ENCODE results near the gene GUCD1.

The GUCD1 gene

DNA sequence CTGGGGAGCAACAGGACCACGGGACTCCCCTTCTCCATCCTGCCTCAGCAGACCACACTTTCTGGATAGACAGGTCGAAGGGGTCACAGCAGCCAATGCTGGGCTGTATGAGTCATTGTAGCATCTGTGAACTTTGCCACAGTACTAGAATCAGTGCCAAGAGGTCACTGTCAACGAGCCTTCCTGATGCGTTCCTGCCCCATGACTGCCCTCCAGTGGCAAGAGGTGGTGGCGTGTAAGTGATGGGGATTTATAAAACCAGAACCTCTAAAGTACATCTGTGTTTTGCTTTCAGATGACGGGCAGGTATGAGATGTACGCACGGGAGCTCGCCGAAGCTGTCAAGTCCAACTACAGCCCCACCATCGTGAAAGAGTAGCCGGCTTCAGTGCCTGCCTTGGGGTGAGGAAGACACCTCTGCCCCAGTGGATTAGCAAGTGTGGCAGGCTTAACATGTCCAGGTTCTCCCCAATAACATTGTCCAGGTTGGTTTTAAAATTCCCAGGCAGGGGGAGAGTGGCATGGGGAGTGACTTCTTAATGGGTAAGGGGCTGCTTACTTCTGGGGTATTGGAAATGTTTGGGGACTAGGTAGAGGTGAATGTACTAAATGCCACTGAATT, 29.4 kb downstream of the GUCD1 start:
- DNase-seq, result peak; percentile 58

DNA sequence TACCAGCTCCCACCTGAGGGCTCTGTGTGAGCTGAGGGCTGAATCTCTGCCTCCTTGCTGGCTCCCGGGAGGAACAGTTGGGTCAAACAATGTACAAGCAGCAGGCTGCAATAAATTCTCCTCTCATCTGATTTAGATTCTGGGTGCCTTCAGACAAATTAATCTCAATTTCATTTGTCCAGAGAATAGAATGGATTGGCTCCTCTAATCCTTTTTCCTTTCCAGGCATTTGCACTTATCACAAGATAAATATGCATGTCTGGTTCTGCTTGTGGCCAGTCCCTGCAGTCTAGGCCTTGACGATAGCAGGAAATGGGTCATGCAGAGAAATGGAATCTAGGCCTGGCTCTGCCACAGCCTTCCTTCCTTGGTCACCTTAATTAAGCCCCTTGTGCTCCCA, 31.1 kb downstream of the GUCD1 start:
- peak; percentile 64 for DNase-seq

DNA sequence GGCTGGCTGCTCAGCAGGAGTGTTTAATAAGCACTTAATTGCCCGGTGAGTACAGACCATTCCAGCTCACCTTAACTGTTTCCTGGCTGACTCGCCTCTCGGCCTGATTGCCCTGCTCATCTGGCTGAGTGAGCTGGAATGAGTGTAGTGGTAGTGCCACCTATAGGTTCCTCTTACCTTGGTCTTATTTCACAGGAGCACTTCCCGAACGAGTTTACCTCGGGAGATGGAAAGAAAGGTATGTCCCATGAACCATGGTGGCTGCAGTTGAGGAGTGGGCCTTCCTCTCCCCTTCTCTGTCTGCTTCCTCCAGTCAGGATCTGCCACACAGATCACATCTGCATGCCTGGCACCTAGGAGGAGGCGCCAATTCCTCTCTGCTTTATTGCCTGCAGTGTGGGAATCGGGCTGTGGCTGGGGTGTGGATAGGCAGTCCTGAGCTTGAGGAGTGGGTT, 33.1 kb downstream of the GUCD1 start:
- DNase-seq, result peak; percentile 41

DNA sequence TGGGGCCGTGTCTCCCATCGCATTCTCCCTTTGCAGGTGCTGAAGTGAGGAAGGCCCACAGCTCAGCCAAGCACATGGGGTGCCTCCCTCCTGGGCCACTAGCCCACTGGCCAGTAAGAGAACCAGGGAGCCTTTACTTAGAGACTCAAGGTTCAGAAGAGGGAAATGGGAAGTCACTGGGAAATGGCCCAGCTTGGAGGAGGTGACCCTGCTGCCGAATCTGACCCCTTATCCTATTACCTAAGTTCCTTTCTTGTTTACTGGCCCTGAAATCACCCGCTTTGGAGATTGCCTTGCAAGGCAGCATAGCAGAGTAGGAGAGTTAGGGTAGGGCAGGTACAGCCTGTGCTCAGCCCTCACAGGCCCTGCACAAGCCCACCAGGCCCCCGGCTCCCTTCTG, 35.4 kb downstream of the GUCD1 start:
- no peak for DNase-seq

DNA sequence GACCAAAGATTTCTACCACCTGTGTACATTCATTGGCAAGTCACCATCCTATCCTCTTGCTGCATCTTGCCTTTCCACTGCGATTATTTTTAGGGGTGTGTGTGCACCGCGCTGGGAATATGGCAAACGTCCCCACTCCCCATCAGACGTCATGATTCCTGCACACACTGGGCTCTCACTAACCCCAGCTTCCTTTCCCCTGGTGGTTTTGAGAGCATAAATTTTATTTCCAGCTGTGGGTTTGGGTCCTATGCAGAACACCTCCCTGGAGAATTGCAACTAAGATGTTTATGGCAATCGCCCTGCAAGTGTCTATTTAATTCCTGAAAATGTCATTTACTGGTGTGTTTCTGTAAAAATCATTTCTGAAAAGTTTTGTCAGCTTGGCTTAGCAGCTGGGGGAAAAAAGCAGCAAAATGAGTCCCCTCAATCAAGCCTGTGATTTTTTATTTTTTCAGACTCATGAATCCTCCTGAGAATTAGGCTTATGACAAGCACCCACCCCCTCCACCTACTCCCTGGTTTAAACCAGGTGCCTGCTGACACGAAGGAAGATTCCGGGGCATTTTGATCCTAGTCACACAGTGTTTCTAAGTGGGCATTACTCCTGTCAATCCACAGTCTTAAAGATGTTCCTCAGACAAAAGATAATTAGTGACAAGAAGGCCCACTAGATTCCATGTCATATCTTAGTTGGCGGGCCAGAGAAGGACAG, 36.0 kb downstream of the GUCD1 start:
- no peak for DNase-seq

DNA sequence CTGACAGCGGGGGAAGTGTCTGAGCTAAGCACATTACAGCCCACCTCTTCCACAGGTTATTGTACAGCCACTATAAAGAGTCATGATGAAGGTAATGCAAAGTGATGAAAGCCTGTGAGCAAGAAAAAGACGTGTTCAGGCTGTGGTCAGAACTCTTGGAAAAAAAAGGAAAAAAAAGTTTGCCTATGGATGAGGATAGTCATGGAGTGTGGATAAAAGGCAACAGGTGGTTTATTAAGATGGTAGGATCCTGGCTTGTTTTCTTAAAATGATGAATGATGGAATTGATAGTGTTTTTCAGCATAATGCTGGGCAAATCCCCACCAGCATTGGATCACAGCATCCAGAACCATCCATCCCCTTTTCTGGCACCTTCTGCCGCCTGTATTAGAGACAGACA, 36.7 kb downstream of the GUCD1 start:
- no peak for DNase-seq

DNA sequence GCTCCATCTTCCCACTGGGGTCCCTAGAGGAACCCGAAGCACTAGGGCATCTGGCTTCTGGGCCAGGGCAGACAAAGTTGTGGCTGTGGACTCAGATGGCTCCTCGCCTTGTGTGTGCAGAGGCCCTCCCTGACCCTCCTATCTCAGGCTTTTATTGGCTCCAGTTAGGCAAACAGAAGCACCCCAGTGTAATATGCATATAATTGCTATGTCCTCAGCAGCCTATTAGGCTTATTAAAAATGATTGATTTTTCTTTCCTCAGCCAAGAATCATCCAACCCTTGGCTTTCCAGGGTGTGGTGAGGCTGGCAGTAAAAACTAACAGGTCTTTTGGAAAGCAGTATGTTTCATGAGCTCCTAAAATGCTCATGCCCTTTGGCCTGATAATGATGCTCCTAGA, 37.5 kb downstream of the GUCD1 start:
- DNase-seq, result no peak

DNA sequence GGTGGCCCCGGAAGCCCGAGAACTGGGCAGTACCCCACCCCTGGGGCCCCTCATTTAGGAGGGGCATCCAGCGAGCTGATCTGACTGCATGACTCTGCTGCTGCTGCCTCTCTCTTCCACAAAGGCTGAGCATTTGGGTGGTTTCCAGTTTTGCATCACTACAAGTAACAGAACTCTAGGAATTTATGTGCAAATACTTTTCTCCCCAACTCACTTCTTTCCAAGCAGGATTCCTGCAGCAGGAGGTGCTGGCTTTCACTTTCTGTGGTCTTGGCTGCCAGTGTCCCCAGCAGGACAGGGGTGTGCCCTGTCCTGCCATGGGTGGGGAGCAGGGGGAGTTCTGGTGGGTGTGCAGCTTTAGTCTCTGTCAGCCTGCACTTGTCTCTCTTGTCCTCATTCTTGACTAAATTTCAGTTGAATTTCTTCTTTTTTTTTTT, 38.6 kb downstream of the GUCD1 start:
- DNase-seq, result peak; percentile 90

DNA sequence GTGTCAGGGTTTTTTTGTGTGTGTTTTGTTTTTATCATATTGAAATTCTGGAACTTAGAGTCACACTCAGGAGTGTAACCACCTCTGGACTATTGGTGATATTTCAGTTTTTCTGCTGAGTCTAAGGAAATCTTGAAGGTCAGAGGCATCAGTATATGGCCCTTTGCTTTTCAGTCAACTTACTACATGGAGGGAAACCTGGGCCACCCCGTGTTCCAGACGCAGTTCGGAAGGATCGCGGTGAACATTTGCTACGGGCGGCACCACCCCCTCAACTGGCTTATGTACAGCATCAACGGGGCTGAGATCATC, 40.0 kb downstream of the GUCD1 start:
- DNase-seq, result no peak

DNA sequence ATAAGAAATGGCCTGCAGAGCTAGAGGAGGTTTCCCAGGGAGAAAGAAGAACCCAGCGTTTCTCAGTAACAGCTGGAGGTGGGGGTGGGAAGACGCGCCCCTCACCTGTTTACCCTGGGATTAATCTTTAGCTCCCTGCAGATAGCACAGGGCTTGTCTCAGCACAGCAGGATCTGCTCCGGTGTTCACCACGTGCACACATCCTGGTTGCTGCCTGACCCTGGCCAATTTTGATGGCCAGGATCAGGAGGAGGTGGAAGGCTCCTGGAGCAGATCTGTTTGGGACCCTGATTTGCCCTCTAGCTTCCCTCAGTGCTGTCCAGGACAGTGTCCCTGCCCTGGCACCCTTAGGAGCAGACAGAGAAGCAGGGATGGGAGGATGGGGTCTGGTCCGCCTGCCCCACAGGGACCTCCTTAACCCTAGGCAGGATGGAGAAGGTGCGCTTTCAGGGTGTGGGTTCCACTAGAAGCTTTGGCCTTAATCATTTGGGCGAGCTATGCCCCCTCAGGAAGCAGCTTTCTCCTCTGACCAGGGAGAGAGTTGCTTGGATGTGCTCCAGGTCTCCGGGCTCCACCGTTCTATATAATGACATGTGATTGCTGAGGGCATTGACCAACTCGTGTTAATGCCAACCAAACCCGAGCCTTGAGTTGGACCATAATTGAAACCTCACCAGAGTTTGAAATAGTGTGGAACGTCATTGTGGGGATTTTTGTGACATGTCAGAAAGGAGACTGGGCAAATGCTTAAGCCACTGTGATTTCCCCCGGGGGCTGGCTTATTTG, 40.5 kb downstream of the GUCD1 start:
- no peak for DNase-seq

DNA sequence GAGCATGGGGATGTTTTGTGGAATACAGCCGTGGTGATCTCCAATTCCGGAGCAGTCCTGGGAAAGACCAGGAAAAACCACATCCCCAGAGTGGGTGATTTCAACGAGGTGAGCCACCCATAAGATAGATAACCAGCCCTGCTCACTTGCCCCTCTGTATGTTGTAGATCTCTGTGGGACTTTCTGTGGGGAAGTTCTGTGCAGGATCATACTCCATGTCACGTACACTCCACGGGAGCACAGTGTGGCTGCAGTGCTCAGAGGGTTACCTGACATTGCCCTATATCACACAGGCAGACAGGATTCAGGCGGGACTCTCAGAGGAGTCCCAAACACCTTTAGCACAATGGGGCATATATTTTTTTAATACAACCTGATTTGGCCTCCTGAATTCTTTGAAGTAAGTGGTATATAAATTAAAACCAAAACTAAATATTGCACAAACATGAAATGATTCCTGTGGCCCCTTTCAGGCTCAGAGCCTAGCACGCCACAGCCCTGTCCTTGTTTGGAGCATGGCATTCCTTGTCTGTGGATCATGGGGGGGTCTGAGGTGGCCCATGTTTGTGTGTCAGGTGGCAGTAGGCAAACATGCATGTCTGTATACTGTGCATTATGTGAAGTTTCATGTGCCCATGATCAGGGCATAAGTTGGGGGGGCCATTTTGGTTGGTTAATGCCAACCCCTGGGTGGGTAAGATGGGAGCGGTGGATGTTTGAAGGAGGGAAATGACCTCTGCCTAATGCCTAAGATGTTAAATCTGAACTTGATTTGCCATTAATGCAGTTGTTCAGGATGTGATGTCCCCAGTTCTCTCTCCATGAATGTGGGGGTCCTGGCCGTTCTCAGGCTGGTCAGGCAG, 41.3 kb downstream of the GUCD1 start:
- DNase-seq, result no peak

DNA sequence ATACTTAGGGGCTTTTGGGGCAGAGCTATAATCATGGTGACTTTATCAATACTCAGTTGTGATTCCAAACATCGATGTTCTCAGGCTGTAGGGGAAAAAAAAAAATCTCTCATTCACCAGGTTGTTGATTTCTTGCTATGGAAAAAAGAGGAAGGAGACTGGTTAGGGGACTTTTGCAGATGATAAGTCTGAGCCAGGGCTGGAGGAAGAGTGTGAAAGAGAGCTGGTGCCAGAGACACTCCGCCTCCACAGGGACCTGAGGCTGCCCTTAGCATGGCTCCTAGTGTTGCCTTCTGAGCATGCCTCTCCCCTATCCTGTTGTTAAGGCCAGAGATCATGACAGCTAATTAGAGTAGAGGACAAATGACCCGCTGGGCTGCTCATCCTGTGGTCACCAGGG, 42.9 kb downstream of the GUCD1 start:
- DNase-seq, result no peak

DNA sequence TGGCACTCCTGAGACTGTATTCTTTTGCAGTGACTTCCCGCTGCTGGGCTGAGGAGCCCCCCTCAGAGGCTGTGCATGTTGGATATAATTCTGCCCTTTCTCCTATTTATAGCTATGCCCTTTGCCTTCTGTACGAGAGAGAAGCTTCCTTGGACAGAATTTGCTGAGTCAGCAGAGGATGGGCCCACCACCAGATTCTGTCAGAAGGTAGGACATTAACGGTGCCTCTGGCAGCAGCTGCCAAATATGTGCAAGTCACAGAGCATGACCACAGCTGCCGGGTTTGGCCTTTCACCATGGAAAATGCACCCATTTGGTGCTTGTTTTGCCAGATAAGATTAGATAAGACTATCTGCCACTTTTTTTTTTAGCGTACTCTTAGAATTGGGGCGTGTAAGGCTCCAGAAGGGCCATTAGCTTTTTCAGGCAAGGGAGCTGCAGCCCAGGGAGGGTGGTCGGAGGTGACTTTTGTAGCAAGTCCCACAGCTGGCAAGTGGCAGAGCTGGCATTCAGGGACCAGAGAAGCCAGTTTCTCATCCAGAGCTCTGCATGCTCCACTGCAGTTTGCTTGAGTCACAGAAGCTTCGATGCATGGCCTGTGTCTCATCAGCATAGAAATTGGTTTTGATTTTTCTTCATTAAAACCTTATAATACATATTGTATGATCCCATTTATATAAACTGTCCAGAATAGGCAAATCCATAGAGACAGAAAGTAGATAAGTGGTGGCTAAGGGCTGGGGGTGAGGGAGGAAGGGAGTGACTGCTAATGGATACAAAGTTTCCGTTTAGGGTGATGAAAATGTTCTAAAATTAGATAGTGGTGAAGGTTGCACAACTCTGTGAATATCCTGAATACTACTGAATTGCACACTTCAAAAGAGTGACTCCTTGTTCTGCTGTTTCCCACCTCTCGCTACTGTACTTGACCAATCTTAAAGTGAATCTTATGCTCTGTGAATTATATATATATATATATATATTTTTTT, 44.0 kb downstream of the GUCD1 start:
- peak; percentile 54 for DNase-seq

DNA sequence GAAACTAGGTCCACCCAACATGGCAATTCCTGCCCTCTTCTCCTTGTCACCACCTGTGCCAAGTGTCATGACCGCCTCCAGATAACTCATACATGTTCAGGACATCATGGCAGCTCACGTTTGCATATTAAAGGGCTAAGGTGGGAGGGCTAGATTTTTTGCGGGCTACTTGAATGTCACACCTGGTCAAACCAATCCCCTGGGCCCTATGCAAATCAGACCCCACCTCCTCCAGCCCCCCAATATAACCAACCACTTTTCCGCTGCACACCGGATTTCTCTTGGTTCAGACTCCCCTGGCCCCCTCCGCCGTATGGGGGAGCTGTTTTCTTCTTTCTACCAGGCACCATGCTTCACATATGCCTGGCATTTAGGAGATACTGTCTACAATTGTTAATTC, 47.2 kb downstream of the GUCD1 start:
- DNase-seq, result no peak

DNA sequence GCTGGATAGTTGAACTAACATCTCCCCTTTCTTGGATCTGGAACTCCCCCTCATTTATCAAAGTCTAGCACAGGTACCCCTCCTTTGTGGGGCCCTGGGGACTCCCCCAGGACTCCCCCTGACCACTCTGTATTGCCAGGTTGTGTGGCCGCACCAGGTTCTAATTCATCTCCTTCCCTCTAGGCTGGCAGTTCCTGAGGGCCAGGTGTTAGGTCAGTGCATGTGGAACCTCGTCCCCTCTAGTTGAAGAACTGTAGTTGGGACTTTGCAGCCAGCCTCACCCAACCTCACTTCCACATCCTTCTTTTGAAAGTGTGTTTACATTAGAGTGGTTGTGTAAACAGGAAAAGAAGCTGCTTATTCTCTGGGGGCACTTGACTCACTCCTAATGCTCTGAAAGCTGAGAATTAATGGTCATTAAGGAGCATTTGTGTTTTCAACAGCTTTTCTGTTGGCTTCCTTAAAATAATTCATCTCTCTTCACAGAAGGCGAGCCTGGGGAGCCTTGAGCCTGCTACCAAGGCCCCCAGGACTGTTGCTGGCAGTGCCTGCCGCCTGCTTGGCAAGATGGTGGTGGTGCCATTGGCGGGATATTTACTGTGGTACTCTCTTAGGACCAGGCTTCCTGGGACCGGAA, 48.0 kb downstream of the GUCD1 start:
- no peak for DNase-seq

DNA sequence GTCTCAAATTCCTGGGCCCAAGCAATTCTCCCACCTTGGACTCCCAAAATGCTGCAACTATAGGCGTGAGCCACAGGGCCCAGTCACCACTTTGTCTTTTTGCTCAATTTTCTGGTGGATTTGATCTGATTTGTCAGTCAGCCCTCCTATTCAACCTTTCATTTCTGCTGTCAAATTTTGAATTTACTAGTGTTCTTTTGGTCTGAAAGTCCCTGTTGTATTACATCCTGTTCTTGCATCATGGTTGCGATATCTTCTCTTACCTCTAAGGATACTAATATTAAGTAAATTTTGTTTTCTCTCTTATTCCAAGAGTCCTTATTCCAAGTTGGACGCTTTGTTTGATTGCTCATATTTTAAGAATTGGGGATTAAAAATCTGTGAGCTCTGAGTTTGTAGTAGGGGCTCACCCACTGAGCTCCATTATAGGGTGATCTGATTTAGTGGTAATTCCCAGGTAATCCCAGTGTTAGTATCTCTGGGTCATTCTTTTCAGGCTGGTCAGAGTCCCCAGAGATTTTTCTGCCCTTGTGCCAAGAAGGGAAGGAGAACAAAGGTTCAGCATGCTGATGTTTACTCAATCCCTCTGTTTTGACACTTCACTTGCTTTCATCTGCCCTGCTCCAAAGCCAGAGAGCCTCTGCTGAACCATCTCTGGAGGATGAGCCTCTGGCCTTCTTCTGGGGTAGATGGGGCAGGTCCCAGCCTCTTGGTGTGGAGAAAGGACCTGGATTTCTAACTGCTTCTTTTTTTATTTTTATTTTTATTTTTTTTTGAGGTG, 49.8 kb downstream of the GUCD1 start:
- no peak for DNase-seq

DNA sequence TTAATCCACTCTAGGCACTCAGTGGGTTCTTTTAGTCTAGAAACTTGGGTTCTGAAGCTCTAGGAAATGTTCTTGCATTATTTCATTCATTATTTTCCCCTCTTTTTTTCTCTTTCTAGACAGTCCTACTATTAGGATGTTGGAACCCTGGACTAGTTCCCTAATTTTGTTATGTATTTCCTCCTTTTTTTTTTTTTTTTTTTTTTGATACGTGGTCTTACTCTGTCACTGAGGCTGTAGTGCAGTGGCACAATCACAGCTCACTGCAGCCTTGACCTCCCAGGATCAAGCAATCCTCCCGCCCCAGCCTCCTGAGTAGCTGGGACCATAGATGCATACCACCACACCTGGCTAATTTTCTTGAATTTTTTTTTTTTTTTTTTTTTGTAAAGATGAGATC, 50.4 kb downstream of the GUCD1 start:
- no peak for DNase-seq

DNA sequence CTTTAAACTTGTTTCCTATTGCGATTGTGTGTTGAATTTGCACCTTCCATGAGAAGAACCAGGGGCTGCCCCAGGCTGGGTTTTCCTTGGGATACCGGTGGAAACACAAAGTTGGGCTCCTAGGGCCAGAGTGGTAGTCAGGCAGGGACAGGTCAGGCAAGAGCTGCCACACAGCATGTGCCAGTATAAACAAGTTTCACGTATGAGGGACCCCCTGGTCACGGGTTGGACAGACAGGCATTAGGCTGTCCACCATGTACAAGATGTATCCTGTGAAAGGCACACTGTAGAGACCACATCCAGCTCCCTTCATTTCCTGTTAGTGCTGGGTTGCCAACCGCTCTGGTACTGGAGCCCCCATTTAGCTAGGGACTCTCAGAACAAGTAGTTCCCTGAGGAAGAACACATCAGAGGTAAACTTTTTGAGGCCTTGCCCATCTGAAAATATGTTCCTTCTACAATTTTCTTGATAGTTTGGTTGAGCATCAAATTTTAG, 51.0 kb downstream of the GUCD1 start:
- DNase-seq, result no peak

DNA sequence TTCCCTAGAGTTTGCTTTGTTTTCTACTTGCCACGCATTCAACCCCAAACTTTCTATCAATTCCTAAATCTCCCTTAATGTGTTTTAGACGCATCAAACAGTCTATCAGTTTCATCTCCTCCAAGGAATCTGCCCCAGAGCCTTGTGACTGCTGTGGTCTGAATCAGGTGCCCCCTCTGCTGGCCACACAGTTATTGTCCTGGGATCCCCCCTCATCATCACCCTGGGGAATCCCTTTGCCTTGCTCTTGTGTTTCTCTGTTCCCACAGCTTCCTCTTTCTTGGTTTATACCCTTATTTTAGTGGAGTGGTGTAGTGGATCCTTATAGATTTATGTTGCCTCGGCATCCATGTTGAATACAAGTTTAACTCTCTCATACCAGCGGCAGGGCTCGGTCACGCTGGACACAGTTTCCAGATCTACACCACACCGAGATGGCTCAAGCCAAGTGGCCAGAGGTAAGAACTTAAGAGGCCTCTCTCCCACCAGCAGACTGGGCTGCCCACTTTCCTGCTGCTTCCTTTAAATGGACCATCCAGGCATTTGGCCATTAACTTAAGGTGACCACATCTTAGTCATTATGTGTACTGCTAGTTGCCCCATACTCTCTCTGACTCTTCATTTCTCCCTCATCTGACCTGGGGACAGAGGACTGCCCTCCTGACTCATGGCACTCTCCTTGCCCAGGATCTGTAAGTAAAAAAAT, 51.6 kb downstream of the GUCD1 start:
- DNase-seq, result peak; percentile 57
